ENCODE results near the gene SLC19A2. TPM values are rescaled to one million over a fixed set of nuclear protein-coding genes. Genes with fewer than 3 reads are reported as not detected.
A peak's percentile ranks its signal among the peaks of the same experiment; 100 is the strongest.

SLC19A2 gene
- total RNA-seq, 1 experiment from 2014 or later: 31.5 TPM

- H3K9me3 Mint-ChIP-seq (ENCODE audit: unreplicated experiment): no peaks in the 10 kb centered on the region
- Histone ChIP-seq H3K4me1 (peaks cover 19% of the 10 kb centered on the region), H3K4me3 (ENCODE audit: low read depth, low read length) (no peak overlapping the region), H3K36me3 (ENCODE audit: control insufficient read depth, insufficient read depth, low read length) (no peaks in the 10 kb centered on the region), H3K9me3 (no peaks in the 10 kb centered on the region), H3K27me3 (replicated peaks; ENCODE audit: control insufficient read depth, insufficient read depth, low read length) (no peaks in the 10 kb centered on the region)
- DNase-seq: peak in 1 of 2 experiments; percentile 54
- POLR2A ChIA-PET: interaction anchor here (0.7 kb wide), 1 partner anchor 12 kb away, joined by 3 read pairs; the partner anchor contains the start of gene SLC19A2
- H3K36me3 Mint-ChIP-seq (ENCODE audit: insufficient read depth, unreplicated experiment): peaks cover 13% of the 10 kb centered on the region
- H3K27me3 Mint-ChIP-seq (ENCODE audit: insufficient read depth, unreplicated experiment): no peaks in the 10 kb centered on the region
- H3K4me3 Mint-ChIP-seq (ENCODE audit: unreplicated experiment): peak overlapping the region; percentile 53
- TF ChIP-seq CTCF (IDR thresholded peaks at IDR 0.05; ENCODE audit: insufficient read depth in 1 of 2, low read depth in 1 of 2, low read length in 1 of 2, severe bottlenecking in 1 of 2, unreplicated experiment in 1 of 2): no peak
- peak overlapping the region; percentile 53 for H3K27ac Mint-ChIP-seq (ENCODE audit: unreplicated experiment)
- CTCF ChIA-PET: interaction anchor here (1.5 kb wide), 1 partner anchor 11 kb away, joined by 5 read pairs; the partner anchor contains the start of gene SLC19A2
- intact Hi-C loops (cut with micrococcal nuclease; ENCODE audit: unreplicated experiment): no loop called here
- H3K4me1 Mint-ChIP-seq (ENCODE audit: low read depth, unreplicated experiment): peaks cover 22% of the 10 kb centered on the region
- no TSS peak for BruUV-seq (replicated peaks)
These were observed 11.6 kb upstream of the SLC19A2 start for GRCh38 chr1:169497317-169497716.

GRCh38 chr1:169495916-169496315, 10.2 kb upstream of the SLC19A2 start:
- no peaks in the 10 kb centered on the region for H3K9me3 Mint-ChIP-seq (ENCODE audit: unreplicated experiment)
- ChIA-PET POLR2A (no interaction called here), CTCF (no interaction called here)
- H3K4me1 Mint-ChIP-seq (ENCODE audit: low read depth, unreplicated experiment): peaks cover 22% of the 10 kb centered on the region
- intact Hi-C loops (cut with micrococcal nuclease; ENCODE audit: unreplicated experiment): no loop called here
- H3K27me3 Mint-ChIP-seq (ENCODE audit: insufficient read depth, unreplicated experiment): no peaks in the 10 kb centered on the region
- H3K4me1 ChIP-seq: peaks cover 21% of the 10 kb centered on the region
- no peak overlapping the region for H3K27ac Mint-ChIP-seq (ENCODE audit: unreplicated experiment)
- H3K4me3 Mint-ChIP-seq (ENCODE audit: unreplicated experiment): no peak overlapping the region
- H3K36me3 Mint-ChIP-seq (ENCODE audit: insufficient read depth, unreplicated experiment): peaks cover 13% of the 10 kb centered on the region
- H3K4me3 ChIP-seq (ENCODE audit: low read depth, low read length): no peak overlapping the region
- no peaks in the 10 kb centered on the region for H3K9me3 ChIP-seq
- BruUV-seq (replicated peaks): no TSS peak
- no peaks in the 10 kb centered on the region for H3K36me3 ChIP-seq (ENCODE audit: control insufficient read depth, insufficient read depth, low read length)
- no peak for DNase-seq
- TF ChIP-seq CTCF (IDR thresholded peaks at IDR 0.05; ENCODE audit: insufficient read depth in 1 of 2, low read depth in 1 of 2, low read length in 1 of 2, severe bottlenecking in 1 of 2, unreplicated experiment in 1 of 2): no peak
- H3K27me3 ChIP-seq (replicated peaks; ENCODE audit: control insufficient read depth, insufficient read depth, low read length): no peaks in the 10 kb centered on the region

- ChIA-PET POLR2A (no interaction called here), CTCF (no interaction called here)
- Histone ChIP-seq H3K4me1 (peaks cover 23% of the 10 kb centered on the region), H3K36me3 (ENCODE audit: control insufficient read depth, insufficient read depth, low read length) (no peaks in the 10 kb centered on the region), H3K27me3 (replicated peaks; ENCODE audit: control insufficient read depth, insufficient read depth, low read length) (no peaks in the 10 kb centered on the region), H3K4me3 (ENCODE audit: low read depth, low read length) (no peak overlapping the region), H3K9me3 (no peaks in the 10 kb centered on the region)
- intact Hi-C loops (cut with micrococcal nuclease; ENCODE audit: unreplicated experiment): no loop called here
- H3K36me3 Mint-ChIP-seq (ENCODE audit: insufficient read depth, unreplicated experiment): peaks cover 13% of the 10 kb centered on the region
- H3K4me3 Mint-ChIP-seq (ENCODE audit: unreplicated experiment): no peak overlapping the region
- no peaks in the 10 kb centered on the region for H3K9me3 Mint-ChIP-seq (ENCODE audit: unreplicated experiment)
- peaks cover 22% of the 10 kb centered on the region for H3K4me1 Mint-ChIP-seq (ENCODE audit: low read depth, unreplicated experiment)
- H3K27me3 Mint-ChIP-seq (ENCODE audit: insufficient read depth, unreplicated experiment): no peaks in the 10 kb centered on the region
- H3K27ac Mint-ChIP-seq (ENCODE audit: unreplicated experiment): no peak overlapping the region
- no TSS peak for BruUV-seq (replicated peaks)
- TF ChIP-seq CTCF (IDR thresholded peaks at IDR 0.05; ENCODE audit: insufficient read depth in 1 of 2, low read depth in 1 of 2, low read length in 1 of 2, severe bottlenecking in 1 of 2, unreplicated experiment in 1 of 2): no peak
- no peak for DNase-seq
These were observed 9.5 kb upstream of the SLC19A2 start for GRCh38 chr1:169495046-169495775.

All from Caco-2 (cell line).